ENCODE results near the gene MGAT5B.

The MGAT5B gene

DNA sequence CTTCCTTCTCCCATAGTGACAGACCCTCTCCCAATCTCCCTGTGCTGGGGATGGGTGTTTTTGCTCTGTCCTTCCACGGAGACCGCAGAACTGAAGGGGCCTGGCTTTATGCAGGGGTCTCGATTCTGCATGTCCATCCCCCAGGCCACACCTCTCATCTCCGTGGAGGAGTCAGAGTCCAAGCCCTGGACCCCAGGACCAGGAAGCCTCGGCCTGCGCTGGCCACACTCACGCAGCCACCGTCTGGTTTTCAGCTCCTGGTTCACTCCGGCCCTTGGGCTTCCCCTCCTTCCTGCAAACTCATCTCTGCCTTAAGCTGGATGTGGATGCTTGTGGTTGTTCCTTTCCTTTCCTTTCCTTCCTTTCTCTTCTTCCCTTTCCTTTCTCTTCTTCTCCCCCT is 90.8 kb downstream of the MGAT5B start:
- TF ChIP-seq, protein P1, sequence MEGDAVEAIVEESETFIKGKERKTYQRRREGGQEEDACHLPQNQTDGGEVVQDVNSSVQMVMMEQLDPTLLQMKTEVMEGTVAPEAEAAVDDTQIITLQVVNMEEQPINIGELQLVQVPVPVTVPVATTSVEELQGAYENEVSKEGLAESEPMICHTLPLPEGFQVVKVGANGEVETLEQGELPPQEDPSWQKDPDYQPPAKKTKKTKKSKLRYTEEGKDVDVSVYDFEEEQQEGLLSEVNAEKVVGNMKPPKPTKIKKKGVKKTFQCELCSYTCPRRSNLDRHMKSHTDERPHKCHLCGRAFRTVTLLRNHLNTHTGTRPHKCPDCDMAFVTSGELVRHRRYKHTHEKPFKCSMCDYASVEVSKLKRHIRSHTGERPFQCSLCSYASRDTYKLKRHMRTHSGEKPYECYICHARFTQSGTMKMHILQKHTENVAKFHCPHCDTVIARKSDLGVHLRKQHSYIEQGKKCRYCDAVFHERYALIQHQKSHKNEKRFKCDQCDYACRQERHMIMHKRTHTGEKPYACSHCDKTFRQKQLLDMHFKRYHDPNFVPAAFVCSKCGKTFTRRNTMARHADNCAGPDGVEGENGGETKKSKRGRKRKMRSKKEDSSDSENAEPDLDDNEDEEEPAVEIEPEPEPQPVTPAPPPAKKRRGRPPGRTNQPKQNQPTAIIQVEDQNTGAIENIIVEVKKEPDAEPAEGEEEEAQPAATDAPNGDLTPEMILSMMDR (IDR thresholded peaks at IDR 0.05), result no peak

DNA sequence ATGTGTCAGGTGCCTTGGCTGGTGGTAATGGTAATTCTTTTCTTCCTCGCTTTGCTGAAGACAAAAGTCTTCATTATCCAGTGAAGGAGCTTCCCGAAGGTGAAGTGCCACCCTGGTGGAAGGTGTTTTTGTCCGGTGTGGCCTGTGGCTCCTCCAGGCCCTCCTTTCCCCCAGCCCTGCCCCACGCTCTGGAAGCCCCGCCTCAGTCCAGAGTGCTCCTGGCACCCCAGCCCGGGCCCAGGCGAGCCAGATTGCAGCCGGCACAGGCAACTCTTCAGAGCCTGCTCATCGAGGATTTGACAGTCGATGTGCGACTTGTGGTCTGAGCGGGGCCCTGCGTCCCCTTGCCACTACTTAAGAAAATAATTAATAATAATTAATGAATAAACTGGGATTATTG is 93.7 kb downstream of the MGAT5B start:
- TF ChIP-seq, protein P1 (IDR thresholded peaks at IDR 0.05), result no peak

DNA sequence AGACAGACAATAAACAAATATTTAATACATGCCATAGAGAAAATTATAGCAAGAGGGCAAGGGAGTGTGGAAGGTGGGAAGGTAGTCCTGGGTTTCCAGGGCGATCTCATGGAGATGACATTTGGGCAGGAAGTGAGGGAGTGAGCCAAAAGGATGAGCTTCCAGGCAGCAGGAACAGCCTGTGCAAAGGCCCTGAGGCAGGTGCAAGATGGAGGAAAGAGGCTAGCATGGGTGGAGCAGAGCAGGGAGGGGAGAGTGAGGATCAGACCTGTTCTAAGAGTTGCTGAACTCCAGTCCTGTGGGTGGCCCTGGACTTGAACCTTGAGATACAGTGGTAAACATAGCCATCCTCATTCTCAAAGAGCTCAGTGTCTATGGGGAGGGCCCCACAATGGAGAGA is 94.7 kb downstream of the MGAT5B start:
- TF ChIP-seq, protein P1 (IDR thresholded peaks at IDR 0.05), result no peak

DNA sequence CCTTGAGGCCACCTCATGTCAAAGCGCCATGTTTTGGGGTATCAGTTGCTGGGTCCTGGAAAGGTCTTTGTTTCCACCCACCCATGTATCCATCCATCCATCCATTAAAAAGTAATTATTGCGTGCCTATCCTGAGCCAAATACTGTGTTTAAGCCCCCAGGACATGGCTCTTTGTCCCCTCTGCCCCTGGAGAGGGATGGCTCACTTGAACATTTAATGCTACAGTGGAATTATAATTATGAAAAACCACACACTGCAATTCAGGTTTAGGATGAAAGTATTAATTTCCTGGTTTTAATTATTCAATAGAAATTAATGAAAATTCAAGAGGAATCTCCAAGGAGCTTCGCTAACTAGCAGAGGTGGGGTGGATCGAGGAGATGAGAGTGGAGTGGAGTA is 97.8 kb downstream of the MGAT5B start:
- TF ChIP-seq, protein P1 (IDR thresholded peaks at IDR 0.05), result no peak

DNA sequence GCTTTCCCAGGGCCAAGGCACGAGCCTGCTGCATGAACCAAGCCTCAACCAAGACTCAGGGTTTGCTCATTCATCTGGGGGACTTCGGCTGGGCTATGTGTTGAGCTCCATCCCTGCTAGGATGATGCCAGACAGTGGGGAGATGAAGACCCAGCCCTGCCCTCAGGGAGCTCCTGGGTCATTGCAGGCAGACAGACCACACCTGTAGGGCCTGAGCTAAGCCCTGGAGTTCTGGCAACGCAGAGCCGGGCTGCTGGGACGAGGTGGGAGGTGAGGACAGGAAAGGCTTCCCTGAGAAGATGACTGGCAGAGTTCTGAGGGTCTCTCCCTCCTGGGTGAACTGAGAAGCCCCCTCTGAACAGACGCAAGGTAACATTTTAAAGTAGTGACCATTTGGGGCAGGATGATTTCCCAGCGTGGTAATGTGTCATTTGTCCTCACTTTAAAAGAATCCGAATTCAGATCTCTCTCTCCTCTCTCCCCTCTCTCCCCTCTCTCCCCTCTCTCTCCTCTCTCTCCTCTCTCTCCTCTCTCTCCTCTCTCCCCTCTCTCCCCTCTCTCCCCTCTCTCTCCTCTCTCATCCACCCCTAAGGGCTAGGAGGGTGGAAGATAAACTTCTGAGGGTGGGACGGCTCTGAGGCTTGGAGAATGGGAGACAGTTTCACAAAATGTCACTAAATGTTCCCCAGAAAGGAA is 98.4 kb downstream of the MGAT5B start:
- TF ChIP-seq, protein P1 (IDR thresholded peaks at IDR 0.05), result no peak

DNA sequence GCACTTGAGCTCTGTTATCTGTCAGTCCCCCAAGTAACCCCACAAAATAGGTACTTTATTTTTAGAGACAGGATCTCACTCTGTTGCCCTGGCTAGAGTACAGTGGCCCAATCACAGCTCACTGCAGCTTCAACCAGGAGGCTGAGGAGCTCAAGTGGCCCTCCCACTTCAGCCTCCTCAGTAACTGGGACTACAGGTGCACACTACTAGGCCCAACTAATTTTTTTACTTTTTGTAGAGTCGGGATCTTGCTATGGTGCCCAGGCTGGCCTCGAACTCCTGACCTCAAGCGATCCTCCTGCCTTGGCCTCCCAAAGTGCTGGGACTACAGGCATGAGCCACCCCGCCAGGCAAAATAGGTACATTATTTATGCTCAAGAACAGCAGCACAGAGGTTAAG is 99.6 kb downstream of the MGAT5B start:
- TF ChIP-seq, protein P1 (IDR thresholded peaks at IDR 0.05), result no peak

DNA sequence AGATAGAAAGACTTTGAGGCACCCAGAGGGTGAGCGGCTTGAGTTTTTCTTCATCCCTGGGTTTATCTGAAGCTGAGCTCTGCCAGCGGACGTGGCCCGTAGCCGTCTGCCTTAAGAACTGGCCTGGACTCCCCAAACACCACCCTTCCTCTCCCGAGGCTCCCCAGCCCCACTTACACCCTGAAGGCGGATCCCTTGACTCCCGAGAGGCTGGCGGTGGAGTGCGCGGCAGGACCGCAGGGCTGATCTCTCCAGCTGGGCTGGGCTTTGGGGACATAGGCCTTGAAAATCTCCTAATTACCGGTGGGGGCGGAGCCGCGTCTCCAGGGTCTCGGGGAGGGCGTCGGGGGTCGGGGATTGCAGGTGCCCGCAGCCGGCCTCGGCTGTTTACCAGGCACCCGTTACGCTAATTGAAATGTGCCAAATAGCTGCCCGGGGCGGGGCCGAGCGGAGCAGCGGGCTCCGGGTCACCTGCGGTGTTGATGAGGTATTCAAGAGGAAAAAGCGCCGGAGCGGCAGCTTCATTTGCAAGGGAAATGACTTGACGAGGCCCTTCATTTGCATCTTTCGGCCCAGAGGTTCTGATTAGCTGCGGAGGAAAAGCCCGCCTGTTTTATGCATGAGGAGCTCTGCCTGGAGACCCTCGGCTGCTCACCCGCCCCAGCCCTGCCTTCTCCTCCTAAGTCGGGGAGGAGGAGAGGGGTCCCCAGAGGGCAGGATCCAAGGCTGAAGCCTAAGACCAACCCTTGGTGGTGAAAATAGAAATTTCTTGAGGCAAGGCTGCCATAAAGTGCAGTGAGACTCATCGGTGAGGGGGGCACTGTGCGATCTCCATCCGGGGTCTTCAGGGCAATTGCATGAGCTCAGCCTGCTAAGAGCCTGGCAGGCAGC is 100.7 kb downstream of the MGAT5B start:
- TF ChIP-seq, protein P1 (IDR thresholded peaks at IDR 0.05), result no peak

Measured in LNCAP (cell line).